ENCODE measurements around the gene PILRB. TPM values are rescaled to one million over a fixed set of nuclear protein-coding genes. Genes with fewer than 3 reads are reported as not detected.

PILRB gene
- total and polyA plus RNA-seq, 7 donors: 11.2 to 19.2 (median 13.4) TPM

- intact Hi-C loops (cut with DNase I): no loop called here
- 81 to 84% (median 81%) methylated on average over 2 of the region's 2 CpGs for whole genome bisulfite sequencing, 3 donors
- H3K4me3 ChIP-seq: no peak overlapping the region
- H3K27ac ChIP-seq: no peak overlapping the region
- DNase-seq (no peak), ATAC-seq (no peak)
- no peak for TF ChIP-seq CTCF (IDR thresholded peaks at IDR 0.05)
- H3K36me3 ChIP-seq (ENCODE audit: insufficient read depth in 1 of 2, low read depth in 1 of 2): no peaks in the 10 kb centered on the region
- peaks cover 18% of the 10 kb centered on the region for H3K4me1 ChIP-seq
- H3K9me3 ChIP-seq: no peaks in the 10 kb centered on the region
- no peaks in the 10 kb centered on the region for H3K27me3 ChIP-seq (ENCODE audit: insufficient read depth in 3 of 3, low read length in 2 of 3)
These were observed 29.8 kb downstream of the PILRB start for GRCh38 chr7:100387695-100388094.

GRCh38 chr7:100389437-100390088 is 31.6 kb downstream of the PILRB start:
- 55 to 66% (median 57%) methylated on average over 9 of the region's 9 CpGs for WGBS, 3 donors
- no peak for TF ChIP-seq CTCF (IDR thresholded peaks at IDR 0.05)
- Histone ChIP-seq H3K27me3 (ENCODE audit: insufficient read depth in 3 of 3, low read length in 2 of 3) (no peaks in the 10 kb centered on the region), H3K27ac (no peak overlapping the region), H3K4me3 (no peak overlapping the region), H3K9me3 (no peaks in the 10 kb centered on the region), H3K36me3 (ENCODE audit: insufficient read depth in 1 of 2, low read depth in 1 of 2) (no peaks in the 10 kb centered on the region), H3K4me1 (peaks cover 18% of the 10 kb centered on the region)
- intact Hi-C loops (cut with DNase I): loop anchor here in 1 of 2 donors (5.0 kb wide), 1 partner anchor 32 kb away; the partner anchor contains the start of gene PILRB
- ATAC-seq (no peak), DNase-seq (no peak)

GRCh38 chr7:100390286-100391009 is 32.5 kb downstream of the PILRB start:
- Histone ChIP-seq H3K4me3 (no peak overlapping the region), H3K36me3 (ENCODE audit: insufficient read depth in 1 of 2, low read depth in 1 of 2) (no peaks in the 10 kb centered on the region), H3K4me1 (peaks cover 11% of the 10 kb centered on the region), H3K9me3 (no peaks in the 10 kb centered on the region), H3K27ac (no peak overlapping the region), H3K27me3 (ENCODE audit: insufficient read depth in 3 of 3, low read length in 2 of 3) (no peaks in the 10 kb centered on the region)
- TF ChIP-seq CTCF (IDR thresholded peaks at IDR 0.05): no peak
- ATAC-seq: no peak
- intact Hi-C loops (cut with DNase I): loop anchor here in 1 of 2 donors (5.0 kb wide), 1 partner anchor 33 kb away; the partner anchor contains the start of gene PILRB
- 49 to 59% (median 50%) methylated on average over 3 of the region's 3 CpGs for WGBS, 3 donors
- DNase-seq: no peak

- no peaks in the 10 kb centered on the region for H3K9me3 ChIP-seq
- DNase-seq (no peak), ATAC-seq (no peak)
- no peak overlapping the region for H3K4me3 ChIP-seq
- no peaks in the 10 kb centered on the region for H3K27me3 ChIP-seq (ENCODE audit: insufficient read depth in 3 of 3, low read length in 2 of 3)
- WGBS, 3 donors: 73 to 76% (median 75%) methylated on average over 4 of the region's 4 CpGs
- no peaks in the 10 kb centered on the region for H3K36me3 ChIP-seq (ENCODE audit: insufficient read depth in 1 of 2, low read depth in 1 of 2)
- no peaks in the 10 kb centered on the region for H3K4me1 ChIP-seq
- intact Hi-C loops (cut with DNase I): loop anchor here in 1 of 2 donors (5.0 kb wide), 1 partner anchor 36 kb away; the partner anchor contains the start of gene PILRB
- TF ChIP-seq CTCF (IDR thresholded peaks at IDR 0.05): no peak
- H3K27ac ChIP-seq: no peak overlapping the region
These were observed 35.5 kb downstream of the PILRB start for GRCh38 chr7:100393233-100393905.

Measured in psoas muscle (tissue), 8 donors.